Esophagus squamous epithelium (tissue), 5 donors: ENCODE measurements around the gene CDH13. TPM values are rescaled to one million over a fixed set of nuclear protein-coding genes. Genes with fewer than 3 reads are reported as not detected.
A peak's percentile ranks its signal among the peaks of the same experiment; 100 is the strongest.

Experiments
- DNase-seq: peaks from one replicate; lab custom pipeline; 2025; lab: John Stamatoyannopoulos, UW
- H3K27ac ChIP-seq, 4 donors: fragments of 200-600 bp; sonication (generic); one replicate each; pipeline ENCODE4 v1.5.1; 2016 to 2019; ENCODE audit warnings: mild to moderate bottlenecking in 1 of 4
- H3K27me3 ChIP-seq, 4 donors: fragments of 200-600 bp; sonication (generic); 1 replicate in 3 of 4; 2 replicates in 1 of 4; pipeline versions ENCODE4 v1.5.1 to v1.6.0; 2017 to 2021; ENCODE audit warnings: antibody characterized with exemption in 1 of 4
- H3K36me3 ChIP-seq, 3 donors: fragments of 200-600 bp; sonication (generic); one replicate each; pipeline ENCODE4 v1.5.1; 2016 to 2019
- H3K4me1 ChIP-seq, 3 donors: fragments of 200-600 bp; sonication (generic); one replicate each; pipeline ENCODE4 v1.5.1; 2017 to 2019
- H3K4me3 ChIP-seq, 4 donors: fragments of 200-600 bp; sonication (generic); 1 replicate in 3 of 4; 2 replicates in 1 of 4; pipeline ENCODE4 v1.5.1; 2016 to 2019; ENCODE audit warnings: mild to moderate bottlenecking in 2 of 4, moderate library complexity in 1 of 4
- H3K9me3 ChIP-seq, 3 donors: fragments of 200-600 bp; sonication (generic); one replicate each; pipeline ENCODE4 v1.5.1; 2016 to 2019
- CTCF ChIP-seq, 6 experiments: fragments of 450-650 bp in 4 of 6; fragments of 200-600 bp in 2 of 6; sonication (generic) in 2 of 6; IDR thresholded peaks; one replicate each; pipeline ENCODE4 v1.5.1; 2016 to 2019; ENCODE audit warnings: antibody characterized with exemption in 6 of 6, mild to moderate bottlenecking in 4 of 6, moderate library complexity in 4 of 6
- POLR2A ChIP-seq, 4 donors: fragments of 450-650 bp; IDR thresholded peaks; one replicate each; pipeline ENCODE4 v1.6.1; 2017; ENCODE audit warnings: antibody characterized with exemption in 4 of 4, mild to moderate bottlenecking in 4 of 4, moderate library complexity in 3 of 4
- WGBS, 2 donors: methylation state at CpG; one replicate each; pipeline ENCODE4 v1.1.5; 2018; 5-methylcytosine and 5-hydroxymethylcytosine counted together
- intact Hi-C: fragments of 100-400 bp; cut with DNase I; formaldehyde crosslinking; loops from one replicate; pipeline ENCODE4 v1.15.0; 2022
- total RNA-seq, 4 donors: library from RNA; depleted of rRNA; stranded (reverse); fragments of >200 nt; gene quantifications; one replicate each; pipeline ENCODE4 v1.1.0, GENCODE V29; 2016
- donor health status: DM: yes; HTN: yes; CAD: no.

The CDH13 gene
- total RNA-seq, 4 donors from 2014 or later, result 6.9 to 31.9 (median 21.1) TPM

- Histone ChIP-seq H3K4me3 (no peak overlapping the region), H3K27ac (no peak overlapping the region), H3K36me3 (no peaks in the 10 kb centered on the region), H3K4me1 (no peaks in the 10 kb centered on the region), H3K27me3 (no peaks in the 10 kb centered on the region), H3K9me3 (peaks cover 0 to 14% (median 12%) of the 10 kb centered on the region in 3 donors)
- WGBS, 2 donors, result 88 to 95% methylated on average over 3 of the region's 3 CpGs
- no peak for DNase-seq
- TF ChIP-seq CTCF (IDR thresholded peaks at IDR 0.05) (no peak), POLR2A (IDR thresholded peaks at IDR 0.05) (no peak)
- intact Hi-C loops, result no loop called here
Measured at GRCh38 chr16:83130039-83130438, 503.3 kb downstream of the CDH13 start.

GRCh38 chr16:83134638-83135037 lies 507.9 kb downstream of the CDH13 start:
- intact Hi-C loops, result no loop called here
- Histone ChIP-seq H3K4me3 (no peak overlapping the region), H3K27ac (no peak overlapping the region), H3K4me1 (peaks cover 0 to 12% (median 0%) of the 10 kb centered on the region in 3 donors), H3K36me3 (no peaks in the 10 kb centered on the region), H3K27me3 (no peaks in the 10 kb centered on the region), H3K9me3 (no peaks in the 10 kb centered on the region)
- WGBS, 2 donors, result 69 to 79% methylated on average over 4 of the region's 4 CpGs
- no peak for DNase-seq
- TF ChIP-seq POLR2A (IDR thresholded peaks at IDR 0.05) (no peak), CTCF (IDR thresholded peaks at IDR 0.05) (no peak)

- H3K27ac ChIP-seq, result no peak overlapping the region
- intact Hi-C loops, result no loop called here
- TF ChIP-seq POLR2A (IDR thresholded peaks at IDR 0.05) (no peak), CTCF (IDR thresholded peaks at IDR 0.05) (no peak)
- H3K36me3 ChIP-seq, result no peaks in the 10 kb centered on the region
- no peak for DNase-seq
- no peaks in the 10 kb centered on the region for H3K9me3 ChIP-seq
- peaks cover 0 to 12% (median 0%) of the 10 kb centered on the region in 3 donors for H3K4me1 ChIP-seq
- H3K4me3 ChIP-seq, result no peak overlapping the region
- 92 to 97% methylated on average over 5 to 8 of the region's 9 CpGs for WGBS, 2 donors
- H3K27me3 ChIP-seq, result no peaks in the 10 kb centered on the region
Measured at GRCh38 chr16:83136419-83136818, 509.6 kb downstream of the CDH13 start.

- WGBS, 2 donors, result 67 to 73% methylated on average over 1 to 3 of the region's 5 CpGs
- Histone ChIP-seq H3K27ac (no peak overlapping the region), H3K36me3 (no peaks in the 10 kb centered on the region), H3K9me3 (no peaks in the 10 kb centered on the region), H3K4me3 (peak overlapping the region; percentile 15 to 60 (median 34)), H3K27me3 (no peaks in the 10 kb centered on the region), H3K4me1 (peaks cover 0 to 12% (median 0%) of the 10 kb centered on the region in 3 donors)
- intact Hi-C loops, result no loop called here
- no peak for TF ChIP-seq POLR2A (IDR thresholded peaks at IDR 0.05)
- TF ChIP-seq CTCF (IDR thresholded peaks at IDR 0.05), result no peak
- no peak for DNase-seq
Measured at GRCh38 chr16:83136924-83137323, 510.2 kb downstream of the CDH13 start.

- intact Hi-C loops, result no loop called here
- no peaks in the 10 kb centered on the region for H3K36me3 ChIP-seq
- H3K27me3 ChIP-seq, result peaks cover 0 to 2% (median 0%) of the 10 kb centered on the region in 4 donors
- TF ChIP-seq CTCF (IDR thresholded peaks at IDR 0.05) (no peak), POLR2A (IDR thresholded peaks at IDR 0.05) (no peak)
- H3K9me3 ChIP-seq, result no peaks in the 10 kb centered on the region
- H3K4me1 ChIP-seq, result peaks cover 0 to 12% (median 0%) of the 10 kb centered on the region in 3 donors
- 18 to 25% methylated on average over 15 to 17 of the region's 17 CpGs for WGBS, 2 donors
- H3K4me3 ChIP-seq, result peak overlapping the region; percentile 15 to 60 (median 34)
- DNase-seq, result no peak
- peak overlapping the region in 1 of 4 donors; percentile 53 for H3K27ac ChIP-seq
Measured at GRCh38 chr16:83137326-83137781, 510.6 kb downstream of the CDH13 start.
